Esophagus squamous epithelium (tissue), 4 donors: ENCODE results near the gene C19orf67.

Experiments used
- POLR2A ChIP-seq, 4 donors: fragments of 450-650 bp; IDR thresholded peaks; one replicate each; pipeline ENCODE4 v1.6.1; 2017; ENCODE audit warnings: antibody characterized with exemption in 4 of 4, mild to moderate bottlenecking in 4 of 4, moderate library complexity in 3 of 4
- TF ChIP-seq, protein P1 (sequence below), 6 experiments: fragments of 450-650 bp in 4 of 6; fragments of 200-600 bp in 2 of 6; sonication (generic) in 2 of 6; IDR thresholded peaks; one replicate each; pipeline ENCODE4 v1.5.1; 2016 to 2019; ENCODE audit warnings: antibody characterized with exemption in 6 of 6, mild to moderate bottlenecking in 4 of 6, moderate library complexity in 4 of 6

- no peak for TF ChIP-seq POLR2A (IDR thresholded peaks at IDR 0.05)
- TF ChIP-seq, protein P1, sequence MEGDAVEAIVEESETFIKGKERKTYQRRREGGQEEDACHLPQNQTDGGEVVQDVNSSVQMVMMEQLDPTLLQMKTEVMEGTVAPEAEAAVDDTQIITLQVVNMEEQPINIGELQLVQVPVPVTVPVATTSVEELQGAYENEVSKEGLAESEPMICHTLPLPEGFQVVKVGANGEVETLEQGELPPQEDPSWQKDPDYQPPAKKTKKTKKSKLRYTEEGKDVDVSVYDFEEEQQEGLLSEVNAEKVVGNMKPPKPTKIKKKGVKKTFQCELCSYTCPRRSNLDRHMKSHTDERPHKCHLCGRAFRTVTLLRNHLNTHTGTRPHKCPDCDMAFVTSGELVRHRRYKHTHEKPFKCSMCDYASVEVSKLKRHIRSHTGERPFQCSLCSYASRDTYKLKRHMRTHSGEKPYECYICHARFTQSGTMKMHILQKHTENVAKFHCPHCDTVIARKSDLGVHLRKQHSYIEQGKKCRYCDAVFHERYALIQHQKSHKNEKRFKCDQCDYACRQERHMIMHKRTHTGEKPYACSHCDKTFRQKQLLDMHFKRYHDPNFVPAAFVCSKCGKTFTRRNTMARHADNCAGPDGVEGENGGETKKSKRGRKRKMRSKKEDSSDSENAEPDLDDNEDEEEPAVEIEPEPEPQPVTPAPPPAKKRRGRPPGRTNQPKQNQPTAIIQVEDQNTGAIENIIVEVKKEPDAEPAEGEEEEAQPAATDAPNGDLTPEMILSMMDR (IDR thresholded peaks at IDR 0.05): no peak
These were observed 3.8 kb upstream of the C19orf67 start for GRCh38 chr19:14089412-14089661.
